ENCODE data around the gene ZNF468.
"Not testable (repeated sequence)": the region's sequence is repeated elsewhere in the genome, so short reads cannot be mapped to it uniquely, and the experiment has no call there.

The ZNF468 gene

GRCh38 chr19:52825765-52826164 is 31.7 kb downstream of the ZNF468 start:
- no peak for DNase-seq (ENCODE audit: low read depth in 2 of 2)

- DNase-seq (ENCODE audit: low read depth in 2 of 2), result no peak
Observed at GRCh38 chr19:52823676-52824075, 33.7 kb downstream of the ZNF468 start.

GRCh38 chr19:52821204-52821960 is 36.0 kb downstream of the ZNF468 start, which contains the start of gene ZNF28:
Gene ZNF28, minus strand, starts transcription at chr19:52821633. Its CDS starts 3,675 bp downstream, at chr19:52817958.
- peak; percentile 23 to 40 for DNase-seq (ENCODE audit: low read depth in 2 of 2)

- not testable (repeated sequence) for DNase-seq (ENCODE audit: low read depth in 2 of 2)
Observed at GRCh38 chr19:52820472-52821203, 36.8 kb downstream of the ZNF468 start.

- DNase-seq (ENCODE audit: low read depth in 2 of 2), result no peak
Observed at GRCh38 chr19:52809801-52810200, 47.6 kb downstream of the ZNF468 start.

- not testable (repeated sequence) for DNase-seq (ENCODE audit: low read depth in 2 of 2)
Observed at GRCh38 chr19:52799950-52800640, 57.3 kb downstream of the ZNF468 start.

GRCh38 chr19:52789440-52789839 is 68.0 kb downstream of the ZNF468 start:
- DNase-seq (ENCODE audit: low read depth in 2 of 2), result no peak
